DMS79 (cell line): ENCODE results near the gene SNRNP70.

Source experiments
- DNase-seq: peaks from one replicate; lab custom pipeline; 2025; lab: John Stamatoyannopoulos, UW

Gene SNRNP70

GRCh38 chr19:49064768-49065611, 20.3 kb upstream of the SNRNP70 start, which contains the start of gene NTF4:
Gene NTF4 (minus strand): TSS chr19:49064818. CDS start chr19:49061997, 2,821 bp downstream.
- no peak for DNase-seq

DNA sequence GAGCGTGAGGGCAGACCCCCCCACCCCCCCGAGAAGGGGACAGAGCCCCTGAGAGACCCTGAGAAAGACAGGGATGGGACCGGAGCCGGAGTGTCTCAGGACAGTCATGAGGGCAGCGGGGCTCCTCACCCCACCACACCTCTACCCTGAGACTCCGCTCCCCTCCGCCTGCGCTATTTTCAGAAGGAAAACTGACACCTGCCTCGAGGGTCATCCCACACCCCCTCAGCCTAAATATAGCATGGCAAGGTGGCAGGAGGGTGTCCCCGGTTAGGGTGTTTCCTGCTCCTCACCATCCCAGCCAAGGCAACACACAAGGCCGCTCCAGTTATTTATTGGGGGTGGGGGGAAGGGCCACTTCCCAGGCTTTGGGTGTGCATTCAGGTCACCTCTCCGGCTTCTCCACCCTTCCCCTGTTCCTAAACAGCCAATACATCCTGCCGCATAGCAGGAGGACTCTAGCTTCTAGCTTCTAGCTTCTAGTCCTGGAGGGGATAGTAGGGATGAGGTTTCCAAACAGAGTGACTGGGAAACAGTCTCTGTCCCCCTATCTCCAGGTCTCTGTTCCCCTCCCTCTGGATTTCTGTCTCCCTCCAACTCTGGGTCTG, 19.2 kb upstream of the SNRNP70 start:
- no peak for DNase-seq

GRCh38 chr19:49067554-49067953, 17.7 kb upstream of the SNRNP70 start:
- DNase-seq: no peak

DNA sequence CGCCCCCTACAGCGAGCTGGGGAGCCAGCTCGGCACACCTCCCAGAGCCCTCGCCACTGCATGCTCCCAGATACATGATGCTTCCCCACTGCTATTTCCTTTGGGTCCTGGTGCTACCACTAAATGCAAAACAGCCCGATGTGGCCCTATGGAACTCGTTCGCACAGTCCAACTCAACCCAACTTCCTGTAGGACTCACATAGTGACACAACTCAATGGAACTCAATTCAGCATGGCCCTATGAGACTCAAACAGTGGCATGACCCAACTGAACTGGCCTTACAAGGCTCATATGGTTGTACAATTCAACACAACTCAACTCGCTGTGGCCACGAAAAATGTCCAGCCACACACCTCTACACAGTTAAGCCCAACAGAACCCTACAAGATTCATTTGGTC, 16.2 kb upstream of the SNRNP70 start:
- DNase-seq: no peak

DNA sequence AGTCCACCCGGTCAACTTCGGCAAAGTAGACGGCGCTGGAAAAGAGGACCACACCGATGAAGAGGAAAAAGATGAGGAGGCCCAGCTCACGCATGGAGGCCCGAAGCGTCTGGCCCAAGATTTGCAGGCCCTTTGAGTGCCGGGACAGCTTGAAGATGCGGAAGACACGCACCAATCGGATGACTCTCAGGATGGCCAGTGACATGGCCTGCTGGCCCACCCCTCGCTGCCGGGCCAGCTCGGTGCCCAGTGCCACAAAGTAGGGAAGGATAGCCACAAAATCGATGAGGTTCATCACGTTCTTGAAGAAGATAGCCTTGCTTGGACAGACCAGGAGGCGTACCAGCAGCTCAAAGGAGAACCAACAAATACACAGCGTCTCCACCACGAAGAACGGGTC, 14.8 kb upstream of the SNRNP70 start:
- DNase-seq: no peak

DNA sequence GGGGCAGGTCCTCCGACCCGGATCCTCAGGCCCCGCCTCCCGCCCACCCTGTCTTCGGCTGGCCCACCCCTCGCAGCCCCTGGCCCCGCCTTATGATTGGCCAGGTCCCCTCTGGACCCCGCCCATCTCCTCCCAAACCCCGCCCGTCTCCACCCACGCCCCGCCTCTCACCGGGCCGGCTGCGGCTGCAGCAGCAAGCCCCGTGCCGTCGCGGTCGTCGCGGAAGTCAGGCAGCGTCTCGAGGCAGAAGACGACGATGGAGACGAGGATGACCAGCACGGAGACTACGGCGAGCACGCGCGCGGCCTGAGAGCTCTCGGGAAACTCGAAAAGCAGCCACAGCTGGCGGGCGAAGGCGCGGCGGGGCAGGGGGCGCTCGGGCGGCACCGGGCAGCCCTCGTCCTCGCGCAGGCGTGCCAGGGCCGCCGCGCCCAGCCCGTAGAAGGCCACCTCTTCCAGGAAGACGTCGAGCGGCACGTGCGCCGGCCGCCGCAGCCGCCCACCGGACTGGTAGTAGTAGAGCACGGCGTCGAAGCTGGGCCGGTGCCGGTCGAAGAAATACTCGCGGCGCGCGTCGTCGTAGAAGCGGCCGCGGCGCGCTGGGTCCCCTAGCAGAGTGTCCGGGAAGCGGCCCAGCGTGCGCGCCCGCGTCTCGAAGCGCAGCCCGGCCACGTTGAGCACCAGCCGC, 13.2 kb upstream of the SNRNP70 start:
- DNase-seq: no peak

GRCh38 chr19:49073514-49074378, 11.5 kb upstream of the SNRNP70 start:
- DNase-seq: no peak

DNA sequence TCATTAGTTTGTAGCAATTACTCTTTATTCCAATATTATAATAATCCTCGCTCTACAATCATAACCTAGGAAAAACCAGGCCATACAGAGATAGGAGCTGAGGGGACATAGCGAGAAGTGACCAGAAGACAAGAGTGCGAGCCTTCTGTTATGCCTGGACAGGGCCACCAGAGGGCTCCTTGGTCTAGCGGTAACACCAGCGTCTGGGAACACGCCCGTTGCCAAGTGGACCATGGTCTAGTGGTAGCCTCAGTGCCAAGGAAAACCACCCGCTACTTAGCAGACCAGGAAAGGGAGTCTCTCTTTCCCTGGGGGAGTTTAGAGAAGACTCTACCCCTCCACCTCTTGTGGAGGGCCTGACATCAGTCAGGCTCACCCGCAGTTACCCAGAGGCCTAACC, 10.4 kb upstream of the SNRNP70 start:
- DNase-seq: peak; percentile 55

- no peak for DNase-seq
Measured at GRCh38 chr19:49080392-49080791, 4.9 kb upstream of the SNRNP70 start.

- no peak for DNase-seq
Measured at GRCh38 chr19:49081273-49081672, 4.0 kb upstream of the SNRNP70 start.

- DNase-seq: no peak
Measured at GRCh38 chr19:49084206-49085019, 838 bp upstream of the SNRNP70 start.

DNA sequence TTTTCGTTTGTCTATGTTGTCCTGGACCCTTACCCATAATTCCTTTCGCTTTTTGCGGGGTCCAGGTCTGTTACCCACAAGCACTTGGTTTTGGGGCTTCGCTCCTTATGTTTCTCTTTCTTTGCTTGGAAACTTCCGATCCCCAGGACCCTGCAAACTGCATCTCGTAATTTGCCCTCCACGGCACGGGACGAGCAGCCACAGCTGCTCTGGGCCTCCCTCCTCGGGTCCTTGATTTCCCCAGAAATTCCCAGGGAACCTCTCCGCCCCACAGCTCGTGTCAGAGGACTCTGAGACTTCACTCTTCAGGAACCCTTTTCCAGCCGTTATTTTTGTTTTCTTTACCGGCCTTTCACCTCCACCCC, 599 bp downstream of the SNRNP70 start:
- DNase-seq: no peak

DNA sequence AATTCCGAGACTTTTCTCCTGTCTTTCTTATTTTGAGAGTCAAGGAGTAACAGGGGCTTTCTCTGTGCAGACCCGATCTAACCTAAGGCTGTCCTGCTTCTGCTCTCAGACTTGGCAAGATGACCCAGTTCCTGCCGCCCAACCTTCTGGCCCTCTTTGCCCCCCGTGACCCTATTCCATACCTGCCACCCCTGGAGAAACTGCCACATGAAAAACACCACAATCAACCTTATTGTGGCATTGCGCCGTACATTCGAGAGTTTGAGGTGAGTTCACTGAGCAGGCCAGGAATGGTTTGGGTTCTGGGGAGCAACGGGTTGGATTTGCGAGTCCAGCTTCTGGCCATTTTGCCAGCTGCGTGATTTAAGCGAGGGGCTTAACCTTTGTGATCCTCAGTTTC, 1.0 kb downstream of the SNRNP70 start:
- DNase-seq: no peak

DNA sequence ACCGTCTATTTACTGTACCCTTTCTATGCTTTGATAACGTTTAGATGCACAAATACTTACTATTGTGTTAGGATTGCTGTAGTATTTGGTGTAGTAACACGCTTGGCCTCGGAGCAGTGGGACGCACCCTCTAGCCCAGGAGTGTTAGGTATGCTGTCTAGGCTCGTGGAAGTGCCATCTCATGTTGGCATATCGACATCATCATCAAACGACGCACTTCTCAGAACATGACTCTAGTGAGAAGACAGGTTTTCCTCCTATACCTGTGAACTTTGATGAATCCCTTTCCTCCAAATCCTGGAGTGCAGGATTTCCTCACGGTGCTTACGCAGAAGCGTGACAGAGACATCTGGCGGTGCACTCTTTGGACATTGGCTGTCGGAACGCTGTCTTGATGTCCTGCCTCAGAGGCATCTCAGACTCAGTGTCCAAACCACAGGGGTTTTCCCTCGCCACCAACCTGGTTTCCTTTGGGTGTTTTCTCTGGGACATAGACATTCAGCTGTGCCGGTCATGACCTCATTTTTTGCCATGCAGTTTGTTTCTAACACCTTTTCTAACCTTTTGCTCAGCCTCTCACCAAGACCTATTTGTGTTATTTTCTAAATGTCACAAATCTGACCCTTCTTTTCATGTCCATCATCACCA, 6.3 kb downstream of the SNRNP70 start:
- no peak for DNase-seq

- DNase-seq: no peak
Measured at GRCh38 chr19:49092686-49093085, 7.4 kb downstream of the SNRNP70 start.

- DNase-seq: no peak
Measured at GRCh38 chr19:49094505-49095482, 9.5 kb downstream of the SNRNP70 start.

GRCh38 chr19:49097453-49098288, 12.4 kb downstream of the SNRNP70 start:
- DNase-seq: peak; percentile 37

- no peak for DNase-seq
Measured at GRCh38 chr19:49098795-49099194, 13.5 kb downstream of the SNRNP70 start.

- DNase-seq: no peak
Measured at GRCh38 chr19:49101160-49101559, 15.9 kb downstream of the SNRNP70 start.
